GM18507 (cell line): ENCODE measurements around the gene TNFRSF21.
A peak's percentile ranks its signal among the peaks of the same experiment; 100 is the strongest.

ENCODE experiments used
- DNase-seq: peaks from one replicate; pipeline ENCODE4 v3.0.0; 2011; ENCODE audit warnings: low read depth; ENCODE audit not compliant: insufficient read length; ENCODE audit errors: extremely low spot score
- FAIRE-seq: peaks from 2 replicates; lab custom pipeline; 2011; peaks lifted over from hg19 to GRCh38; lab: Jason Lieb, UNC

TNFRSF21 gene

DNA sequence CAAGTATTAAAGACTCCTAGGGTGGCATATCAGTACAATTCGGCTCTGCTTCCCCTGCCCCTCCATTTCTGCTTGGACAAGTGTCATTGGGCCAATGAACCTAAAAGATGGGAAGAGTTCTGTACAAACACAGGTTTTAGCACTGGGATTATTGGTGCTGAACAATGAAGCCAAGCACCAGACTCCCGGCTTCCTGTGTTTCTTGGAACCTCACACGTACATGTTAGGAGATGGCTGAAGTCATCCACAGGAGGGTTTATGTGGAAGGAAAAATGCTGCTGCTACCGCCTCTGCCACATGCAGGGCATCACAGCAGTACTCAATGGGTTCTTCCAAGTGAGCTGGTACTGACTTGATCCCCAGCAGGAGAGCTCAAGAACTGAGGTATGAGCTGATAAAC lies 49.7 kb downstream of the TNFRSF21 start:
- DNase-seq (no peak), FAIRE-seq (no peak)

DNA sequence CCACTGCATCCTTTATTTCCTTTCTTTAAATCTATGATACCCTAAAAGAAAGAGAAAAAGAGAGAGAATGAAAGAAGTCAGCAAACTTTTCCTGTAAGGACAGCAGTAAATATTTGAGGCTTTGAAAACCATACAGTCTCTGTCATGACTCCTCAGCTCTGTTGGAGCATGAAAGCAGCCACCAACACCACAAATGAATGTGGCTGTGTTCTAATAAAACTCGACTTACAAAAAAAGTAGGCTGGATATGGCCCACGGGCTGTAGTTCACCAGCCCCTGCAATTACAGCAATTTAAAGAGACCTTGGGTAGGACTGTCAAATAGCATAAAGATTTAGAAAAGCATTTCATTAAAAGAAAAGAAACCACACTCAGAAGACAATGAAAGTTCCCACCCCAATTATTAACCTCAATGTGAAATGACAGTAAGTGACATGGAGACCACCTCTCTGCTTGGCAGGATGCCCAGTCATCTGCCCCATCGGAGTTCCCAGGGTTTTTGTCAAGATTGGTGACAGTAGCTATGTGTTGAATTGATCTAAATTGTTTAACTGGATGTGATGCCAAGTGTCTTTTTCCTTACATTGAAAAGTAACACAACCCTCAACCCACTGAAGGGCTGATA lies 50.9 kb downstream of the TNFRSF21 start:
- DNase-seq (no peak), FAIRE-seq (no peak)

DNA sequence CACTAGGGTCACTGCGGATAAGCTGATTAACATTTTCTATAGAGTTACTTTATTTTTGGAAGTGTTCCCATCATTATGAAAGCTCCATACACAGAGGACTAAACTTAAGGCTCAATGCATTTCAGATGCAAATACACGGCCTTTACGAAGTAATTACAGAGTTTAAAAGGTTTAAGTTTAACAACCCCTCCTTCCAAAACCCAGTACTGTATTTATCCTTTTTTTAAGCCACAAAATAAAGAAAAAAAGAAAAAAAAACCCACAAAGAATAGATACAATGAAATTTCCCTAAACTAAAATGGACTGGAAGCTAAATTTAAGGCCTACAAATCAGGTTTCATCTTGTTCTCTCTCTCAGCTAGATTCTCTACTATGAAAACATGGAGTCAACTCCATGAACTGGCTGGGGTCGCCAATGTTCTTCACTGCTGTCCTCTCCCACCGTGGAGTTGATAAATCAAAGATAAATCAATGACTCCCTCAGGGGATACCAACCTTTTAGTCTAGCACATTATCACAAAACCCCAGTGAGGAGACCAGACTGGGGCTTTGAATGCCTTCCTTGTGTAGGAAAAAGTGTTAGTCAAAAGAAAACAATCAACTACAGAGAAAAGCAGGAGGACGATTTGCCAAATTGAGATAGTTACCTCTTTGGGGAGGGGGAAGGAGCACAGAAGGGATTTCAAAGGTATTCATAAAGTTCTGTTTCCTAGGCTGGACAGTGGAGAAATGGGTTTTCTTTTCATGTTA lies 52.5 kb downstream of the TNFRSF21 start:
- DNase-seq (no peak), FAIRE-seq (no peak)

DNA sequence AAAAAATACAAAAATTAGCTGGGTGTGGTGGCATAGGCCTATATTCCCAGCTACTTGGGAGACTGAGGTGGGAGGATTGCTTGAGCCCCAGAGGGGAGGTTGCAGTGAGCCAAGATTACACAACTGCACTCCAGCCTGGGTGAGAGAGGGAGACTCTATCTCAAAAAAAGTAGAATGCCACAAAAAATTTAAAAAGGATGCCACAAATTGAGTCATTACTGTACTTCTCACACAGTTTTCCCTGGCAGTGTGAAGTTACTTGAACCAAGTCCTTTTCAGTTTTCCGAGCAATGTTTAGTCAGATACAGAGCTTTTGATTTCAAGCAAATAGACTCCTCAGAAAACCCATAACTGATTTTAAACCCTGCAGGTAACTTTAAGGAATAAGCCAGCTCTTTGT lies 53.3 kb downstream of the TNFRSF21 start:
- FAIRE-seq (no peak), DNase-seq (no peak)

DNA sequence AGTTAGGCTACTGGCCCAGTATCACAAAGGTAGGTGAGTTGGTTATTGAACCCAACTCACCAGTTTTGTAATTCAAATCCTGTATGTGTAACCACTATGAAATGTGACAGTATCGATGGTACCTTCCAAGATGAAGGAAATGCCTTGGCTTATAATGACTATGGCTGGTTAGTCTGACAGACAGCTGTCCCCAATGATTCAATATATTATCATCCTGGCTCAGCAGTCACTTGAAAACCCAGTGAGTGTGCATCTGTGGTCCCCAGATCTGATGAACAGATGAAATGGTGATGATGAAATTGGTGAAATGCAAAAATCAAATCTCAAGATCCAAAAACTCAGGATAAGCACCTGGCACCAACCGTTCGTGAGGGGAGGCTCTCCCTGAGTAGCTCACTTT lies 54.8 kb downstream of the TNFRSF21 start:
- DNase-seq (no peak), FAIRE-seq (no peak)

DNA sequence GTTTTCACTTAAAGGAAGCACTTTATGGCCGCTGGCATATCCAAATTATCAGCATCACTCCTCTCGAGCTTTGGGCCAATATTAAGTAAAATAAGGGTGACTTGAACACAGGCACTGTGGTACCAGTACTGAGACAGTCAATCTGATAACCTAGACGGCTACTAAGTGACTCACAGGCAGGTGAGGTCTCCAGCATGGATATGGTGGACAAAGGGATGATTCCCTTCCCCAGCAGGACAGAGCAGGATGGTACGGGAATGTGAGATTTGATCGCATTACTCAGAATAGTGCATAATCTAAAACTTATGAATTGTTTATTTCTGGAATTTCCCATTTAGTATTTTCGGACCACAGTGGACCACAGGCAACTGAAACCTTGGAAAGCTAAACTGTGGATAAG lies 55.7 kb downstream of the TNFRSF21 start:
- DNase-seq (no peak), FAIRE-seq (no peak)

DNA sequence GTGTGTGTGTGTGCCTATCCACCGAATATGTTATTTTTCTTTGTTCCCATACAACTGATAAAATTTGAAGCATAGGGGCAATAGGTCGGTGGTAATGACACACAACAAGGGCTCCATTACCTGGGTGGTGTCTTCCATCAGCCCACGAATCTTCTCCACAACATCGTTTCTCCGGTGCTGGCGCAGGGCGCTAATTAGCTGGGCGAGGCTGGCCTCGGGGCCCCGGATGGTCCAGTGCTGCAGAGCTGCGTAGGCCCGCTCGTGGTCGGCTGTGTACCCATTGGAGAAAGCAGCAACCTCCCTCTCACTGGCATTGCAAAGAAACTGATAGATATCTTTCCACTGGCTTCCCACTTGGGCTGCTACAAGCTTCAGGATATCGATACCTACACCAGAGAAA lies 56.6 kb downstream of the TNFRSF21 start:
- no peak for FAIRE-seq

DNA sequence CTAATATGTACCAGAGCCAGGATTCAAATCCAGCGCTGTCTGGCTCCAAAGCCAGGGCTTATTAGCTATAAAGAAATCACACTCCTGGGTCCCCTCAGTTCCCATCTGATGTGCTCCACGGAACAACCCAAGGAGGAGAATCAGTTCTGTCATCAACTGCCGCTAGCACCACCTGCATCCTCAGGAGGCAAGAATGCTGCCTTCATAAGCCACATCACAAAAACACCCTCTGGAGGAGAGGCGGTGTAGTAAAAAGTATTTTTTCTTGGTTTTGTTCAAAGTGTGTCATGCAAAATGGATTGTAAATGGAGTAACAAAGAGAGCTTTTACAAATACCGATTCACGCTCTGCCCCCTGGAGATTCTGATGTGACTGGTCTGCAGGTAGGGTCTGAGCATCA lies 57.1 kb downstream of the TNFRSF21 start:
- FAIRE-seq (no peak), DNase-seq (no peak)

More for the DNA sequence above, 56.6 kb downstream of the TNFRSF21 start:
- no peak for DNase-seq

DNA sequence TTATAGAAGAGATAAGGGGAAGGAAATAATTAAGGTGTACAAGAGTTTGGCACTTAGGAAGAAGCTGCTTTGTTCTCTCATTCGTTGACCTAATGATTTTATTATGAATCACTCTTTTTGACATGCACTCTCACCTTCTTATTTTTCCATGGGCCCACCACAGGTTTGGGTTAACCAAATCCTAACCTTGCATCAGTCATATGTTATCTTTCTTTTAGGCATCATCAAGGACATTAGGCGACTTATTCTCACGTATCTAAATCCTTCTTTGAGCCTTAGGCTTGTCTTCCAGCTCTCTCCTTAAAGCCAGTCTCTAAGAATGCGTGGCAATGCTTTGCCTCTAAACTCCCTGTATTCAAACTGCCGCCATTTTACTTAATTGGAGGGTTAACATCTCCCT lies 58.3 kb downstream of the TNFRSF21 start:
- FAIRE-seq (no peak), DNase-seq (no peak)

DNA sequence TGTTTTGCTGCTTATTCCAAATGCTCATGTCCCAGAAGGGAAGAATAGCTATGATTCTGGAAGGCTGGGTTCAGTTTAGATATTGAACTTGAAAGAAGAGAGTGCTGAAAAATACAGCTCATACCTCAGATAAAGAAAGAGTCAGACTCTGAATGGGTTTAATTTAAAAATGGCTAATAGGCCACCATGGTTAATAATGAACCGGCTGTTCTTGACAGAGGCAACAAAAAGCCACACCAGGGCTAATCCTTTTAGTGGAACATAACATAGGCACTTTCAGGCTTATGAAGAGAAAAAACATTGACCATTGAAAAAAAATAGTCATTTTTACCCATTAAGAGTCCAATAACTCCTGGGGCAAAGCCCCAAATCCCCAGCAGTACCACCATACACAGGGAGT lies 59.4 kb downstream of the TNFRSF21 start:
- FAIRE-seq (no peak), DNase-seq (no peak)

DNA sequence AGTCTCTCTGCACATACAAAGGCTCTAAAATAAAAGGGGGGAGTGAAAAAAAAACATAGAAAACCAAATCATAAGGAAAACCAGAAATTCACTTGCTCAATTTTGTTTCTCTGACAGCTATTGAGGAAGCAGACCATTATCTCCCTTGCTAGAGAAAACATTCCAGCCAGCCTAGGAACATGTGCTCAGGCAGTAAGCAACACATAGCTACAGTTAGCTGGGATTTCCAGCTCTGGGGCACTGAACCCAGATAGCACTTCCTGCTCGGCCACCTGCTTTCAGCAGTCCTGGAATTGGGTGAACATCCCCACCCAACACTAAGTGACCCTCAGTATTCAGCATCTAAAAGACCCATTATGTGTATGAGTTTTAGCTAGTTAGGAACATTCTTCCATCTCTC lies 61.3 kb downstream of the TNFRSF21 start:
- no peak for DNase-seq
- FAIRE-seq: peak; percentile 53

DNA sequence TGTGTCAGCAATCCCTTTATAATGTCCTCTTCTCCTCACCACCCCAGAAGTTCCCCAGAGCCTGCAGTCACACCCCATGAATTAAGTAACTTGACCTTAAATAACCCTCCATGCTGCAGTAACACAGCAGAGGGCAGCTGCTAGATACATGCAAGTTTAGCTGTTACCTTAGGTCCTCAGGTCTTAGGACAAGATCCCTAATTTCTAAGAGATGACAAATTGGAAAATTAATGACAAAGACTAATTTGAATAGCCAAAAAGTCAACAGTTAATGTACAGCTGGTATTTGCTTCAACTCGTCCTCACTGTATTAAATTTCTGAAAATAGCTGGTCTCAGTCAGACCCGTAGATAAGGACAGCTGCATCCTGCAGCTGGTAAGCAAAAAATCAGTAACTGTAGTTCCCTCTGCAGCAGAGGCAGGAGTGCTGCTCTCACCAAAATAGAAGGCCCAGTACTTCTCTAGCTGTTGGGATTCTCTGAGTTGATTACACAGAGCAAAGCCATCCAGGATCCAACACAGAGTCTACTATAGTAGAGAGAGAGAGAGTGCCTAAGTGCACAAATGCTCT lies 62.4 kb downstream of the TNFRSF21 start:
- peak; percentile 50 for FAIRE-seq
- no peak for DNase-seq

DNA sequence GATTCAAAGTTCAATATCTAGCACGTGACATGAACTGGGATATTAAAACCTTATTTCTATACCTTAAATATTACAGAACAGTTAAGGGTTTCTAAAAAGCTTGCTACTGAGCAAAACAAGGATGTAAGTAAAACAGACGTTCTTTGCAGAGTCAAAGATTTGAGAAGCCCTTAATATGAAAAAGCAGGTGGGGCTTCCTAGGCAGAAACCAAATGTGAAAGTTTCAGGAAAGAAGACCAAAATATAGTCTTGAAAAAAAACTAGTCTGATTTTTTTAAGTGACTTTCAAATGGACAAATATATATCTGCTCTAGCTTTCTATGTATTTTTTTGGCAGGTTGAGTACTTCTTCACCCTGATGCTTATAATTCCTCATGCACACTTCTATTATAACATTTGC lies 63.2 kb downstream of the TNFRSF21 start:
- FAIRE-seq (no peak), DNase-seq (no peak)

DNA sequence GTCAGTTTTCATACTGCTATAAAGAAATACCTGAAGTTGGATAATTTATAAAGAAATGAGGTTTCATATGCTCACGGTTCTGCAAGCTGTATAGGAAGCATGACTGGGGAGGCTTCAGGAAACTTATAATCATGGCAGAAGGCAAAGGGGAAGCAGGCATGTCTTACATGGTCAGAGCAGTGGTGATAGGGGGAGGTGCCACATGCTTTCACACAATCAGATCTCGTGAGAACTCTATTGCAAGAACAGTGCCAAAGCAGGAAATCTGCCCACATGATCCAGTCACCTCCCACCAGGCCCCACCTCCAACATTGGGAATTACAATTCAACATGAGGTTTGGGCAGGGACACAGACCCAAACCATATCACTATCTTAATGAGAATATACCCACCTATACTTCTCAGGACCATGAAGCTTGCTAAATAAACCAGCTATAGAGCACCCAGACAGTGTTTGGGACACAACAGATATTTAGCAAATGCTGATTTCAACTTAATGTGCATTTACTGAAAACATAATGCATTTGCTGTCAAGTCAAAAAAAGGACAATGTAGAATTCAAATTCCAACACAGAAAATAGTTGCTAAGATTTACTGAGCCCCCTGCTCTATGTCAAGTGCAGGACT lies 63.8 kb downstream of the TNFRSF21 start:
- DNase-seq (no peak), FAIRE-seq (no peak)

DNA sequence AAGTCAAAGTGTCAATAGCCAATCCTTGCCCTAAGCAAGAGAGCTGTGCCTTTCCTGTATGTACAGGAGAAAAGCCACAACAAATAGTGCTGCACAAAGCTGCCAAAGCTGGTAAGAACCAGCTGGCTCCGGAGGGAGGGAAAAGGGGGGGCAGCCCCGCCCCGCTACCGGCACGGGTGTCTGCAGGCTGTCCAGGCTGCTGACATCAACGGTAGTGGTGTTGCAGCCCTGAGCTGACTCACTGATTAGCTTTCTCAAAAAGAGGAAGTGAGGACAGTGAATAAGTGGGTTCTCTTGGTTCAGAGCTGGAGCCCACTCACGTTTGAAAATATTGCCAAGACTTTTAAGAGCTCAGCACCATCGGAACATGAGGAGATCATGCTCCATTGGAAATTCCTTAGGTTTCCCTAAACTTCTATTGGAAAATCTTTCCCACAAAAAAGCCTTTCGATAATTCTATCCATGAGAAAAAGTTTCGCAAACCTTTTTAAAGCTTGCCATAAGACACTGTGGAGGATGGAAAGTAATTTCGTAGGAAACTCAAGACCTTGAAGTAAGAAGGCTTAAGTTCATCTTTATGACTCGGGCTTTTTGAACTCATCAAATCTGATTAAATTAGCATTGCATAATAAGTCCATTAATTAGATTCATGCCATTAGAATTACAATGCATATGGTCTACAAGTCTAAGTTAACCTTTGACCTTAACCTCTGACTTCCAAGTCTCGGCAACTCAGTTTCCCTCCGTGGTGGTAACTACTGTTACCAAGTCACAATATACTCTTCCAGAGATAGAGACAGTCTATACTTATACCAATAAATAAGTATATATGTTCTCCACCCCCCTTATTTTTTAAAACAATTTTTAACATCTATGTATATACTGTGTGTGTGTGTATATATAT lies 67.0 kb downstream of the TNFRSF21 start:
- FAIRE-seq: peak; percentile 92

DNA sequence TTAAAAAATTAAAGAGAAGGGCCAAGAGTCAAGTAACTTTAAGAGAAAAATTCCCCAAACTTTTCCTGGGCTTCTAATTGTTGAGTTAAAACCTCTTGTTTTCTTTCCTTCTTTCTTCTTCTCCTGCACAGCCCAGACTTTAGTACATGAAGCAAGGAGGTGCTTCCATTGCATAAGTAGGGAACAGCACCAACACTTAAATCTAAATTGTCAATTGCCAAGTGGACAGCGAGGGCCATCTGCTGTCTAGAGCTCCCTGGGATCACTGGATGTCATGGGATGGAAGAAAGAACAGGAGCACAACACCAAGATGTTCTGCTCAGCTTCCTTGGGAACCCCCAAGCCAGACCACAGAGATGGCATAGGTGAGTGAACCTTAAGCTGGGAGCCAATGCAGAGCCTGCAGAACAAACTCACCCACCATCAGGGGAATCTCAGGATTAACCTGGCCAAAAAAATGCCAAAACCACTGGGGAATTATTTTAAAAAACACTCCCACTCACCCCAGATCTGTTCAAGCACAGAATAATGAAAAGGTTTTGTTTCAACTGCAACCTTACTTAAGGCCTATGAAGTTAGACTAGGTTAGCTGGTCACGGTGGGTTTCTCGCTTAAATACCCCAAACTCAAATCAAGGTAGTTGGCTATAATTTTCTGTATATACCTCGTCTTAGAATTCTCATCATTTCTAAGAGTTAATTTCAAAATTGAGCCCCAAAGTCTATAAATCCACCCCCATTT lies 67.8 kb downstream of the TNFRSF21 start:
- DNase-seq (no peak), FAIRE-seq (no peak)

More for the DNA sequence above, 67.0 kb downstream of the TNFRSF21 start:
- peak; percentile 58 for DNase-seq

DNA sequence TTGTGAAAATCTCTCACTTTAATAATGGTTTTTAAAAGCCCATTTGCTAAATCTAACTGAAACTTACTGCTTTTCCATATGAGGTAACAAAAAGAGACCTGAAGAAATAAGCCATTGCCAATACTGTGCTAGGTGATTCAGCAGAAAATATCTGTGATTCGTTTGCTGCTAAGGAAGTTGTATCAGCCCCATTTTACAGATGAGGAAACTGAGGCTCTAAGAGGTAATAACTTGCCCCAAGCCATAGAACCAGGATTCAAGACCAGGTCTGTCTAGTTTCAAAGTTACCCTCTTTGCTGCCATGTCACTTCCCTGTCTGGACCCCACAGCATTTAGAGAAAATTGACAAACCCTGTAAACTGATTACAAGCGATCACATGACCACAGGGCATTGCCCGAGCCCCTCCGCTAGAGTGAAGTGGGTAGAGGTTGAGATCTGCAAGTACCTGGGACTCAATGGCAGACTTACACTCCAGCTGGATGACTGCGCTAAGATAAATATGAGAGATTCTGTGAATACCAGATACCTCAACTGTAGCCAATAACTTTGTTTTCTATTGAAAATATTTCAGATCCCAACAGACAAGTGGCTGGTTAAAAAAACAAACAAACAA lies 69.3 kb downstream of the TNFRSF21 start:
- no peak for DNase-seq
- FAIRE-seq: no peak

DNA sequence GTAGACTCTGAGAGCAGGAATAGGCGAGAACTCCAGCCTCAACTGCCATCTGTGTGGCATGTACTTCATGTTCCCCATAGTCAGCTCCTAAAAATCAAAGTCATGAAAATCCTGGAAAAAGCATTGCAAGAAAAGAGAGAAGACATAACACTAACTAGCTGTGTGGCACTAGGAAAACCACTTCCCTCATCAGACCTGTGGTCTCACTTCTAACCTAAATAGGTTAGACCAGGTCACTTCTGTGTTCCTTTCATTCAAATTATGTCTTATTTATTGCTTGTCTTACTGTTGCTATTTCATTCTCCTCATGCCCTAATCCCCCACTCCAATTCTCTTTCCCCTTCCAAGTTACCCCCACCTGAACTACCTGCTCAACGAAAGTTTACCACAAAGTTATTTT lies 70.2 kb downstream of the TNFRSF21 start:
- DNase-seq (no peak), FAIRE-seq (no peak)
